CD14-positive monocyte (primary cell): ENCODE measurements around the gene CADM2. TPM values are rescaled to one million over a fixed set of nuclear protein-coding genes. Genes with fewer than 3 reads are reported as not detected.

Source experiments
- DNase-seq, 3 donors: peaks; one replicate each; pipeline ENCODE4 v3.0.0-alpha.2; 2011 to 2022
- H2AFZ ChIP-seq: 2 replicates; pipeline ENCODE4 v1.6.0; 2012; ENCODE audit warnings: mild to moderate bottlenecking, low read depth, low read length, inconsistent platforms; ENCODE audit not compliant: insufficient read depth, poor library complexity, severe bottlenecking
- H3K27ac ChIP-seq, 2 donors: 1 replicate in 1 of 2; 2 replicates in 1 of 2; pipeline ENCODE4 v1.5.1; 2012 to 2013; ENCODE audit warnings: low read length in 2 of 2, control low read depth in 1 of 2, inconsistent platforms in 1 of 2, low read depth in 1 of 2, mild to moderate bottlenecking in 1 of 2
- H3K27me3 ChIP-seq, 2 donors: one replicate each; pipeline versions ENCODE4 v1.6.0 to v1.6.1; 2011 to 2013; ENCODE audit warnings: low read length in 2 of 2; ENCODE audit not compliant: control insufficient read depth in 2 of 2, insufficient read depth in 2 of 2
- H3K36me3 ChIP-seq, 2 donors: replicated peaks in 1 of 2; 1 replicate in 1 of 2; 2 replicates in 1 of 2; pipeline versions ENCODE4 v1.5.1 to v1.6.1; 2012 to 2013; ENCODE audit warnings: low read length in 2 of 2, control low read depth in 1 of 2, inconsistent platforms in 1 of 2, mild to moderate bottlenecking in 1 of 2; ENCODE audit not compliant: insufficient read depth in 2 of 2, control insufficient read depth in 1 of 2
- H3K4me1 ChIP-seq, 2 donors: 1 replicate in 1 of 2; 2 replicates in 1 of 2; pipeline versions ENCODE4 v1.5.1 to v1.6.1; 2012 to 2013; ENCODE audit warnings: low read length in 2 of 2, control low read depth in 1 of 2, inconsistent platforms in 1 of 2, mild to moderate bottlenecking in 1 of 2, moderate library complexity in 1 of 2; ENCODE audit not compliant: insufficient read depth in 2 of 2, control insufficient read depth in 1 of 2
- H3K4me2 ChIP-seq: replicated peaks from 2 replicates; pipeline ENCODE3; 2012; ENCODE audit warnings: low read length, moderate library complexity, mild to moderate bottlenecking; ENCODE audit not compliant: poor library complexity, severe bottlenecking; ENCODE audit errors: extremely low read depth
- H3K4me3 ChIP-seq, 3 experiments: fragments of 200-600 bp in 1 of 3; sonication (generic) in 1 of 3; replicated peaks in 1 of 3; 1 replicate in 2 of 3; 2 replicates in 1 of 3; pipeline ENCODE4 v1.5.1; 2011 to 2013; ENCODE audit warnings: low read length in 3 of 3, mild to moderate bottlenecking in 3 of 3, control low read depth in 2 of 3, low read depth in 2 of 3, inconsistent platforms in 1 of 3, moderate library complexity in 1 of 3
- H3K79me2 ChIP-seq: 2 replicates; pipeline ENCODE4 v1.6.0; 2012; ENCODE audit warnings: mild to moderate bottlenecking, control low read depth, inconsistent platforms, low read length, moderate library complexity; ENCODE audit not compliant: insufficient read depth
- H3K9ac ChIP-seq: 2 replicates; pipeline ENCODE4 v1.6.0; 2017; ENCODE audit warnings: low read length, mild to moderate bottlenecking; ENCODE audit not compliant: insufficient read depth, poor library complexity, severe bottlenecking
- H3K9me3 ChIP-seq, 2 donors: replicated peaks in 1 of 2; 1 replicate in 1 of 2; 2 replicates in 1 of 2; pipeline versions ENCODE4 v1.5.1 to v1.6.1; 2012 to 2013; ENCODE audit warnings: low read length in 2 of 2, control low read depth in 1 of 2; ENCODE audit not compliant: control insufficient read depth in 1 of 2, insufficient read depth in 1 of 2
- H4K20me1 ChIP-seq: 2 replicates; pipeline ENCODE4 v1.6.0; 2012; ENCODE audit warnings: mild to moderate bottlenecking, low read length, control low read depth, moderate library complexity; ENCODE audit not compliant: insufficient read depth
- H3K27ac Mint-ChIP-seq, 7 donors: one replicate each; pipeline ENCODE4 v1.8.0; 2020; ENCODE audit warnings: mild to moderate bottlenecking in 7 of 7, mixed read lengths in 7 of 7, moderate library complexity in 6 of 7, inconsistent platforms in 2 of 7
- H3K27me3 Mint-ChIP-seq, 3 donors: one replicate each; pipeline ENCODE4 v1.8.0; 2021 to 2022; ENCODE audit warnings: low read depth in 3 of 3, mild to moderate bottlenecking in 3 of 3, mixed read lengths in 3 of 3, moderate library complexity in 3 of 3, inconsistent platforms in 1 of 3
- H3K36me3 Mint-ChIP-seq, 2 donors: one replicate each; pipeline ENCODE4 v1.8.0; 2020; ENCODE audit warnings: mixed read lengths in 2 of 2, inconsistent platforms in 1 of 2, mild to moderate bottlenecking in 1 of 2
- H3K4me1 Mint-ChIP-seq: one replicate; pipeline ENCODE4 v1.8.0; 2020; ENCODE audit warnings: mild to moderate bottlenecking, mixed read lengths
- H3K4me3 Mint-ChIP-seq, 2 donors: one replicate each; pipeline ENCODE4 v1.8.0; 2020; ENCODE audit warnings: mild to moderate bottlenecking in 2 of 2, mixed read lengths in 2 of 2, moderate library complexity in 1 of 2
- H3K9me3 Mint-ChIP-seq, 7 donors: one replicate each; pipeline ENCODE4 v1.8.0; 2020 to 2022; ENCODE audit warnings: mixed read lengths in 7 of 7, mild to moderate bottlenecking in 6 of 7, moderate library complexity in 6 of 7, inconsistent platforms in 2 of 7
- CTCF ChIP-seq: fragments of 200-600 bp; IDR thresholded peaks from one replicate; pipeline ENCODE4 v1.8.0; 2022; ENCODE audit warnings: antibody characterized with exemption, mild to moderate bottlenecking
- WGBS: methylation state at CpG from one replicate; pipeline ENCODE4 v1.1.5; 2013; ENCODE audit warnings: missing lambda C conversion rate; ENCODE audit not compliant: insufficient coverage; 5-methylcytosine and 5-hydroxymethylcytosine counted together
- intact Hi-C, 2 donors: fragments of 100-400 bp; cut with micrococcal nuclease; formaldehyde crosslinking; loops; one replicate each; pipeline versions ENCODE4 v1.15.0 to v1.15.1; 2023
- polyA plus RNA-seq, 3 donors: library from polyadenylated mRNA; depleted of rRNA in 1 of 3; unstranded in 2 of 3; stranded (reverse) in 1 of 3; fragments of 300-500 nt in 2 of 3; fragments of >200 nt in 1 of 3; fragmentation: Illumina TruSeq in 2 of 3; gene quantifications; 1 replicate in 2 of 3; 2 replicates in 1 of 3; pipeline ENCODE4 v1.2.3, GENCODE V29; 2012 to 2021

CADM2 gene
- polyA plus RNA-seq, 3 donors: not detected

- no peaks in the 10 kb centered on the region for H3K36me3 Mint-ChIP-seq
These were observed 750.6 kb downstream of the CADM2 start for GRCh38 chr3:85709346-85709892.

GRCh38 chr3:85710490-85710889 lies 751.7 kb downstream of the CADM2 start:
- H3K27ac Mint-ChIP-seq: no peak overlapping the region
- H3K4me1 Mint-ChIP-seq: no peaks in the 10 kb centered on the region
- no peak overlapping the region for H3K9ac ChIP-seq
- H2AFZ ChIP-seq: no peak overlapping the region
- no peaks in the 10 kb centered on the region for H3K4me1 ChIP-seq
- intact Hi-C loops: no loop called here
- no peak overlapping the region for H3K4me3 ChIP-seq
- H3K9me3 ChIP-seq: no peaks in the 10 kb centered on the region
- H3K27ac ChIP-seq: no peak overlapping the region
- H3K36me3 ChIP-seq: no peaks in the 10 kb centered on the region
- no peak for TF ChIP-seq CTCF
- no peaks in the 10 kb centered on the region for H4K20me1 ChIP-seq
- no peaks in the 10 kb centered on the region for H3K36me3 Mint-ChIP-seq
- H3K27me3 ChIP-seq: no peaks in the 10 kb centered on the region
- H3K27me3 Mint-ChIP-seq: peaks cover 0 to 2% (median 0%) of the 10 kb centered on the region in 3 donors
- WGBS: no CpG with 5 or more reads among the region's 2 CpGs
- H3K4me3 Mint-ChIP-seq: no peak overlapping the region
- H3K4me2 ChIP-seq: no peak overlapping the region
- peaks cover 0 to 9% (median 0%) of the 10 kb centered on the region in 7 donors for H3K9me3 Mint-ChIP-seq
- H3K79me2 ChIP-seq: no peaks in the 10 kb centered on the region
- DNase-seq: no peak

More at GRCh38 chr3:85709346-85709892, 750.6 kb downstream of the CADM2 start:
- H3K27ac ChIP-seq: no peak overlapping the region
- Mint-ChIP-seq H3K4me1 (no peaks in the 10 kb centered on the region), H3K9me3 (peaks cover 0 to 5% (median 0%) of the 10 kb centered on the region in 7 donors), H3K27me3 (peaks cover 0 to 2% (median 0%) of the 10 kb centered on the region in 3 donors), H3K27ac (no peak overlapping the region), H3K4me3 (no peak overlapping the region)
- no peaks in the 10 kb centered on the region for H3K79me2 ChIP-seq
- H3K4me3 ChIP-seq: no peak overlapping the region
- no peak for TF ChIP-seq CTCF
- H3K27me3 ChIP-seq: no peaks in the 10 kb centered on the region
- intact Hi-C loops: no loop called here
- no peaks in the 10 kb centered on the region for H4K20me1 ChIP-seq
- H3K4me1 ChIP-seq: no peaks in the 10 kb centered on the region
- H2AFZ ChIP-seq: no peak overlapping the region
- WGBS: no CpG with 5 or more reads among the region's 2 CpGs
- no peak for DNase-seq
- no peak overlapping the region for H3K9ac ChIP-seq
- no peaks in the 10 kb centered on the region for H3K9me3 ChIP-seq
- H3K4me2 ChIP-seq: no peak overlapping the region
- no peaks in the 10 kb centered on the region for H3K36me3 ChIP-seq
